ENCODE results near the gene NPTX2.

- TF ChIP-seq POLR2A (IDR thresholded peaks at IDR 0.05), result no peak
- TF ChIP-seq CTCF (IDR thresholded peaks at IDR 0.05), result no peak
Measured at GRCh38 chr7:98627413-98627790, 10.3 kb downstream of the NPTX2 start.
